Activated T-helper 1 cell treated with anti-CD3 and anti-CD28 coated beads, Interleukin-2, amount 50 U/mL, for 16 hours (primary cell): Measurements from ENCODE around the gene PAX5.

Experiments used
- DNase-seq, 2 donors: peaks; one replicate each; pipeline ENCODE4 v3.0.0-alpha.2; 2020; ENCODE audit warnings: low read depth in 1 of 2, low spot score in 1 of 2

Gene PAX5

GRCh38 chr9:37037503-37038301 lies 3.6 kb upstream of the PAX5 start:
- no peak for DNase-seq

GRCh38 chr9:37036776-37037502 lies 2.9 kb upstream of the PAX5 start:
- DNase-seq: no peak

- no peak for DNase-seq
These were observed 2.3 kb upstream of the PAX5 start for GRCh38 chr9:37036371-37036775.

- DNase-seq: no peak
These were observed 1.7 kb upstream of the PAX5 start for GRCh38 chr9:37035648-37036370.

- DNase-seq: no peak
These were observed 1.0 kb upstream of the PAX5 start for GRCh38 chr9:37034938-37035647.

GRCh38 chr9:37034305-37034937 lies 353 bp upstream of the PAX5 start:
- DNase-seq: no peak

GRCh38 chr9:37033141-37033540 lies 927 bp downstream of the PAX5 start:
- DNase-seq: no peak

GRCh38 chr9:37032713-37033112 lies 1.4 kb downstream of the PAX5 start:
- no peak for DNase-seq

GRCh38 chr9:37031902-37032301 lies 2.2 kb downstream of the PAX5 start:
- no peak for DNase-seq

GRCh38 chr9:37031081-37031480 lies 3.0 kb downstream of the PAX5 start:
- DNase-seq: no peak

- no peak for DNase-seq
These were observed 3.5 kb downstream of the PAX5 start for GRCh38 chr9:37030611-37030939.

GRCh38 chr9:37029776-37030610 lies 4.1 kb downstream of the PAX5 start:
- DNase-seq: no peak

GRCh38 chr9:37029304-37029775 lies 4.7 kb downstream of the PAX5 start:
- DNase-seq: no peak

GRCh38 chr9:37028420-37029031 lies 5.5 kb downstream of the PAX5 start:
- DNase-seq: no peak

GRCh38 chr9:37027582-37028419 lies 6.3 kb downstream of the PAX5 start:
- DNase-seq: peak; percentile 55 to 70

- no peak for DNase-seq
These were observed 7.0 kb downstream of the PAX5 start for GRCh38 chr9:37026931-37027581.

- no peak for DNase-seq
These were observed 7.7 kb downstream of the PAX5 start for GRCh38 chr9:37026113-37026930.
